GM18873 (cell line): ENCODE results near the gene PIPOX.
"Not testable (repeated sequence)": the region's sequence is repeated elsewhere in the genome, so short reads cannot be mapped to it uniquely, and the experiment has no call there.

Experiments used
- ATAC-seq: cut with Tn5 transposase; IDR thresholded peaks from one replicate; pipeline ENCODE4 v1.9.1; 2021; ENCODE audit warnings: mild to moderate bottlenecking, moderate library complexity, moderate number of reproducible peaks; ENCODE audit not compliant: unreplicated experiment, low FRiP score

The PIPOX gene

DNA sequence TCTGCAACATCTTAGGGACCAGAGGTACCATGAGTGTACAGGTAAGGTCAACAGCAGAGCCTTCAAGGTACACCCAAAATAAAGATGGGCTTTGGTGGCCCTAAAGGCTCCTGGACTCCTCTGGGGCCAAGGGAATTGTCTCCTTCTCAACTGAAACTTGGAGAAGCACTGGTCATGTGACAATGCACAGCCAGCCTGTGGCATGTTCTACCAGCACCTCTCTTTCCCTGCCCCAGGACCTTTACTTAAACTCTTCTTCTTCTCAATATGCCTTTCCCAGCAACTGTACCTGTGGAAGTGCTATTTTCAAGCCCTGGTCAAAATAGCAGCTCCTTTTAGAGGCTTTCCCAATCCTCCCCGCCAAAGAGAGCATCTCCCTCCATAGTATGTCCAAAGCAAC lies 28.4 kb downstream of the PIPOX start:
- no peak for ATAC-seq

DNA sequence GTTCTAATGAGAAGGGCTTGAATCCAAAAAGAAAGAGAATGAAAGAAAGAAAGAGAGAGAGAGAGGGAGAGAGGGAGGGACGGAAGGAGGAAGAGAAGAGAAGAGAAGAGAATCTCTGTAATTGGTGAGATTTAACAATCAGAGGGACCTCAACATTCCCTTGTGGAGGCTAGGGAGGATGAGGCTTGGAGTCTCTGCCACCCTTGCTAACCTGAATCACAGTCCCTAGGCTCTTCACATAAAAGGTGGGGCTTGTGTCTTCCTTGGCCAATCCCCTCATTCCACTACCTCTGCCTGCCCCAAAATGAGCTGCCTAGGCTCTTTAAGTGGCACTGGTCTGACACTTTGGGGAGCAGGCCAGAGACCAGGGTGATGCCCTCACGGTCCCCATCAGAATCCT lies 30.1 kb downstream of the PIPOX start:
- ATAC-seq = no peak

GRCh38 chr17:29073520-29073919 lies 30.6 kb downstream of the PIPOX start:
- no peak for ATAC-seq

DNA sequence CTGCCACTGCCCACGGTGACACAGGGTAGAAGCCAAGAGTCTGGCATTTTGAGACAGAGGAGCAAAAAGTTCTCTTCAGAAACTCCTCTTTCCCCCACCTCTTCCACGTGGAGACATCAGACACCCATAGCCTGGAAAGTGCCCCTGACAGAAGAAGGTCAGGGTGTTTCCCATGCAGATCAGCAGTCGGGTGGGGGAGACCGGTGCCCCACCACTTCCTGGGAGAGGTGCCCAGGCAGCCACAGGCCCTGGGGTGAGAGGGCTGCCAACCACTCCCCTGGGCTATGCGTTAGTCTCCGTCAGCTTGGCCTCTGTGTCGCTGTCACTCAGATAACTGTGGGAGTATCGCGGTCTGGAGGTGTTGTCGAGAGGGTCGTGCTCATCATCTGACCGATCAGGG lies 31.5 kb downstream of the PIPOX start:
- no peak for ATAC-seq

DNA sequence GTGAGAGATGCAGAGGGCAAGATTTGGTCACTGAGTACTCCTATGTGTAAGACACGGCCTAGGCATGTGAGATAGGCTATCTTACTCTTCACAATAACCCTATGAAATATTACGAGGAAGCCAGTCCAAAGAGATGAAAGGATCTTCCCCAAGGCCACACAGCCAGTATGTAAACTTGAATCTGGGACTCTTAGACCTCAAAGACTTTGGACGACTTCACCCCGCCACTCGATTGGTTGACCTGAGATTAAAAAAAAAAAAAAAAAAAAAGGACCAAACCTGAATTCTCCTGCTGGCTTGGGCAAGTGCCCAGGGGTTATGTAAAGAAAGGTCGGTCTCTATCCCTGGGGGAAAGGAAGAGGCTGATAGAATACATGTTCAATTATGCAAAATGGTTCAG lies 33.1 kb downstream of the PIPOX start:
- ATAC-seq = no peak

GRCh38 chr17:29076722-29077121 lies 33.8 kb downstream of the PIPOX start:
- ATAC-seq = no peak

DNA sequence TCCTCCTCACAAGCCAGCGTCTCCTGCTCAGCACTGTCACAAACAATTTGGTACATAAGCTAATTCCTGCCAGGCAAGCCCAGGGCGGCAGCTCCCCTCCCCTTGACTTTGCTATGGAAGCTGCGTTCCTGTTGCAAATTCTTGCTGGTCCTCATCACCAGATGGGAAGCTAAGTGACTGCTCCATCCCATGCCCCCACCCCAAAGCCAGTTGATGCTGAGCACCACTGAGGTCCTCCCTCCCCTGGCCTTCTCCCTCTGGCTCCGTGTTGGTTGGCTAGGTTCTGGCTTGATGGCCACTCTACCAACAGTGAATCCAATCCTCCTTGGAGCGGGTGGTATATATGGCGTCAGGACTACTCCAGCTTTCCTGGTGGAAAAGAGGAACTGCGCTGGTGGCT lies 34.4 kb downstream of the PIPOX start:
- ATAC-seq = no peak

DNA sequence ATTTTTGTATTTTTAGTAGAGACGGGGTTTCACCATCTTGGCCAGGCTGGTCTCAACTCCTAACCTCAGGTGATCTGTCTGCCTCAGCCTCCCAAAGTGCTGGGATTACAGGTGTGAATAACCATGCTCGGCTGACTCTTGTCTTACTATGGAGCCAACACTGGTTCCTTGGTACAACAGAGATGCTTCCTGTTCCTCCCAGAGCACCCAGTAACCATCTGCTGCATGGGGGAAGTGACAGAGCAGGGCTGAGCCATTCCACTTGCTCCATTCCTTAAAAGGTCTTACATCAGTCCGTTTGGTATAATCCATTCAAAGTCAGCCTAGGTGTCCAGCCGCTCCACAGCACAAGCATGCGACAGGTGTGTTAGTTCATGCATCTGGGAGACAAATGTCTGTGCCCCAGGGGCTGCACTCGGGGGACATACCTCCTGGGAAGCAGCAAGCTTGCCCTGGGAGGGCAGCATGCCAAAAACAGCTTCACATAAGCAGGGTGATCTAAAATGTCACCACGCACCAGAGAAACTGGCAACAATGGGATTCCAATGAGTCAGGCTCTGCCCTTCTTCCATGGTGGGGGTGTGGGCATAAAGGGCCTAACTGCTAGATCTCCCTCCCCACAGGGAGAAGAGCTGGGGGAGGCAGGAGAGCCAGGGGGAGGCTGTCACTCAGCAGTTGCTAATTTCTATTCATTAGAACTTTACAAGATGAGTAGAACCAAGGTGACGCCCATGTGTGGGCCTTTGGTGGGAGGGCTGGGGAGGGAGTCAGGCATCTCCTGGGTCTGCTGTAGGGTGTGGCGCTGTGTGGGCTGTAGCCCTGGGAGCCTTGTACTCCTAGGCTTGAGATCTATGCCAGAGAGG lies 35.5 kb downstream of the PIPOX start:
- ATAC-seq = no peak

GRCh38 chr17:29079433-29079832 lies 36.5 kb downstream of the PIPOX start:
- no peak for ATAC-seq

DNA sequence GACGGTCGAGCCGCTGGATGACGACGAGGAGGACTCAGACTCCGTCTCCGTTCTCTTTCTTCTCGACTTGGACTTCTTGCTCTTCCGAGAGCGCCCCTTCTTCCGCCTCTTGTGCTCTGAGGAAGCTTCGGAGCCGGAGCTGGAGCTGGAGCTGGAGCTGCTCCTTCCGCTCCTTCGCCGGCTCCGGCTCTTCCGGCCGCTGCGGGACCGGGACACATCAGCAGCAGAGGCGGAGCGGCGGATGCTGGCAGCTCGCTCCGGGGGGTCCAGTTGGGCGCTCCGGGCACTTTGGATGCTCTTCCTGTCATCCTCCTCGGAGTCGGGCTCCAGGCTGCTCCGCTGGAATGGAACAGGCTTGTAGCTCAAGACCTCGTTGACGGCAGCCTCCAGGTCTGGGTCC lies 36.9 kb downstream of the PIPOX start:
- ATAC-seq = no peak

DNA sequence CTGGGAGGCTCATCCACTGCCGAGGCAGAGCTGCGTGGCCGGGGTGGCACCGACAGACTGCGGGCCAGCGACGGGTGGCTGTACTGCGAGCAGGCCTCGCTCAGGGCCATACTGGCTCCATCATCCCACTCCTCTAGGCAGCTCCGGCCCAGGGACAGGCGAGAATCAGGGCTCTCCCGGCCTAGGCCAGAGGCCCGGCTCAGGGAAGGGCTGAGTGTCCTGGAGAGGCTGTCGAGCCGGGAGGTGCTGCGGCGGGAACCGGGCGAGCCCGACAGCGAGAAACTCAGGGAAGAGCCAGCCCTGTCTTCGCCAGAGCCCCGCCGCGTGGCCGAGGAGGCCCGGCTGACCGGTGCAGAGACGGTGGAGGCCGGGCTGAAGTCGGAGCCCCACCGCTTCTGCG lies 37.4 kb downstream of the PIPOX start:
- ATAC-seq = no peak

DNA sequence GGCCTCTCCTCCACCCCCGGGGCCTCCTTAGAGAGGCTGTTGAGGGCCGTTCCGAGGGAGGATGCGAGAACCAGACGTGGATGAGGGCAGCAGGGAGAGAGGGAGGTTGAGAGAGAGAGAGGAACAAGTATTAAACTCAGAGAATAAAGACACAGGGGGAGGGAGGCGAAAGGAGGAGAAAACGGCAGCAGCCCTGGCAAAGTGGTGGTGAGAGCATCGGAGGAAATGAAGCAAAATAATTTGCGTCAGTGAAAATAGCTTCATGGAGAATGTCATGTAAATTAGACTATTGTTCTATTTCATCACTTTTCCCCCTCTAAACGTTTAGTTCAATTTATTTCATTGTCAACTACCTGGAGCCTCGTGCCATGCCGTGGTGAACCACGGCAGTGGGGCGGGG lies 38.0 kb downstream of the PIPOX start:
- ATAC-seq = no peak

- ATAC-seq = no peak
Measured at GRCh38 chr17:29084541-29085146, 41.7 kb downstream of the PIPOX start.

DNA sequence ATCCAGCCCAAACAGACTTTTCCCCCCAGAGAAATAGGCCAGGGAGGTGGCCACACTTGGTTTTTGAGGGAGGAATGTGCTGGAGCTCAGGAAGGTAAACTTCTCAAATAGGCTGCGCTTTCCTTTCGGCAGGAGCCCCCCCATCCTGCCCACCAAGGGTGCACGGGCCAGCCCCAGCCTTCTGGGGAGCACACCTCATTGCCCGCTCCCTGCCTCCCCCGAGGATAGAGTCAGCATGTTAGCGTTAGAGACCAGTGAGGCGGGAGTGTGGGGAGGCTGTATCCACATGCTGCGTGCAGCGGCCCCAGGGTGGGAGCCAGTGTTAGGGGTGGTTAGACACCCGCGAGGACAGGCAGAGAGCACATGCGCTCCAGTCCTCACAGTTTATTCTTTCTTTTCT lies 42.3 kb downstream of the PIPOX start:
- no peak for ATAC-seq

DNA sequence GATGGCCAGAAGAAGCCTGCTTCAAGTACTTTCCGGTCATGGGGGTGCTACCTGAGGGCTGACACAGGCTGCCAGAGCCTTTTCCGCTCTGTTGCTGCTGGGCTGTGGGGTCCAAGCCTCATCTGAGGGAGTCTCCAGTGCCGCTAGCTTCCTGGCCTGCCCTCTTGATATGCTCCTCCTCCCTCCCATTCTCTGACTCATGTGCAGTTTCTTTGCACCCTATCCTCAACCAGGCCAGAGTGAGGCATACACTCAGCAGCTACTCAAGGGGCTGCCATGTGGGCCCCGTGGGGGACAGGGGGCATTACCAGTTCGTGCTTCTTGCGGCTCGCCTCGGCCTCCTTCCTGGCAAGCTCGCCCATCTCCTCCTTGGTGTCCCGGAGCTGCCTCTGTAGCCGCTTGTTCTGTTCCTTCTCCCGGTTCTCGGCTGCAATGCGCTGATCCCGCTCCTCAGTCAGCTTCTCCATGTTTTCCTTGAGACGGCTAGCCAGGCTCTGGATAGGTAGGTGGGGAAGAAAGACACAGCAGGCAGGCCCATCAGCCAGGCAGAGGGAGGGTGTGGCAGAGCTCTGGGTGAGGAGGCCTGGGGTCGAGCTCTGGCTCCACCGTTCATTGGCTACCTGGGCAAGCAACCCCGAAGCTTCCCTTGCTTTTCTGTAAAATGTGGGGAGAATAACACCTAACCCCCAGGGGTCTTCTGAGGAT lies 43.8 kb downstream of the PIPOX start:
- ATAC-seq = no peak

- ATAC-seq = not testable (repeated sequence)
Measured at GRCh38 chr17:29088782-29089181, 45.8 kb downstream of the PIPOX start.

- ATAC-seq = no peak
Measured at GRCh38 chr17:29089601-29090044, 46.7 kb downstream of the PIPOX start.

- no peak for ATAC-seq
Measured at GRCh38 chr17:29090108-29090507, 47.2 kb downstream of the PIPOX start.

GRCh38 chr17:29090750-29091605 lies 48.0 kb downstream of the PIPOX start:
- no peak for ATAC-seq

- ATAC-seq = no peak
Measured at GRCh38 chr17:29091606-29092289, 48.8 kb downstream of the PIPOX start.
